GM20000 (cell line): Measurements from ENCODE around the gene ZDHHC23.

ENCODE experiments used
- DNase-seq: peaks from one replicate; pipeline ENCODE4 v3.0.0; 2012; ENCODE audit warnings: low spot score
- CTCF ChIP-seq: IDR thresholded peaks from 2 replicates; pipeline ENCODE4 v1.5.1; 2012; ENCODE audit warnings: mild to moderate bottlenecking, control low read depth; ENCODE audit errors: extremely low read depth, missing control alignments

ZDHHC23 gene

GRCh38 chr3:113947372-113948014 lies at the start of gene ZDHHC23:
TSS of gene ZDHHC23 (plus strand) at chr3:113948013. CDS start at chr3:113948803, 790 bp downstream.
- peak; percentile 88 for DNase-seq
- TF ChIP-seq CTCF: no peak

GRCh38 chr3:113898892-113899291 lies 48.9 kb upstream of the ZDHHC23 start:
- TF ChIP-seq CTCF: no peak
- no peak for DNase-seq

- DNase-seq: no peak
- TF ChIP-seq CTCF: no peak
Measured at GRCh38 chr3:113906568-113907140, 41.2 kb upstream of the ZDHHC23 start.

GRCh38 chr3:113908133-113908532 lies 39.7 kb upstream of the ZDHHC23 start:
- no peak for DNase-seq
- TF ChIP-seq CTCF: no peak

- DNase-seq: no peak
- no peak for TF ChIP-seq CTCF
Measured at GRCh38 chr3:113910966-113911365, 36.8 kb upstream of the ZDHHC23 start.

- DNase-seq: peak; percentile 58
- peak; percentile 45 for TF ChIP-seq CTCF
Measured at GRCh38 chr3:113912552-113913236, 35.1 kb upstream of the ZDHHC23 start.

- DNase-seq: no peak
- TF ChIP-seq CTCF: no peak
Measured at GRCh38 chr3:113914646-113915045, 33.2 kb upstream of the ZDHHC23 start.
